ENCODE measurements around the gene PHLPP1.
A peak's percentile ranks its signal among the peaks of the same experiment; 100 is the strongest.

The PHLPP1 gene

DNA sequence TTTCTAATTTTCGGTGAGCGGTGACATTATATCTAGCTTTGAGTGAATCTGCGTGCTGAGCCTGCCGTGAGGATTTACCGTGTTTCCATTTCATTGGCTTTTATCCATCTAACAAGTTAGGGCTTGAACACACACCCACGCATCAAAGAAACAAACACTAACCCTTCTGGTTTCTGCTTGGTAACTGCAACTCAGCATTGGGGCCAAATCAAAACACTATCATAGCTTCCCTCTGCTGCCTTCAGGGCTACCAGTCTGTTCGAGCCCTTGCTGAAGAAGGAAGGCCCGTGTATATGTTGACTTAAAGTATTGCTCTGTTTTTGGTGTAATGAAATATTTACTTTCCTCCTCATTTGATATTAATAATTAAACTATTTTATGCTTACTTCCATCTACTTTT lies 227.2 kb downstream of the PHLPP1 start:
- DNase-seq (ENCODE audit: low read depth), result no peak

DNA sequence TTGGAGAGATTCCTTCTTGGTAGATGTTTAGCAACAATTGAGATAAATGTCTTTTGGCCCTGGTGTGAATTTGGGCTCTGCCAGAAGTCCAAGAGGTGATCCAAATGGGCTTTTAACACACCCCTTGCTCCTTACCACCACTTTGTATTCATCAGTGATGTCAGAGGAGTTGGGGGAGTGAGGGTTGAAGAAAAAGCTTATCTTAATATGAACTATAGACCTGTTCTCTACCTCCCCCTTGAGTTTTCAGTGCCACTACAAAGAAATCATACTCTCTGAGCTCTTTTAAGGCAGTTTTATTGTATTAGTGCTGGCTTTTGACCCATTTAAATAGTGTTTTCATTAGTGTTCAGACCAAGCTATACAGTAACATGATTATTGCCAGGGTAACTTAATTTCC lies 229.1 kb downstream of the PHLPP1 start:
- DNase-seq (ENCODE audit: low read depth), result no peak

GRCh38 chr18:62948788-62949187 lies 233.4 kb downstream of the PHLPP1 start:
- no peak for DNase-seq (ENCODE audit: low read depth)

GRCh38 chr18:62950246-62950645 lies 234.9 kb downstream of the PHLPP1 start:
- DNase-seq (ENCODE audit: low read depth), result no peak

- no peak for DNase-seq (ENCODE audit: low read depth)
These were observed 237.5 kb downstream of the PHLPP1 start for GRCh38 chr18:62952807-62953206.

- no peak for DNase-seq (ENCODE audit: low read depth)
These were observed 238.3 kb downstream of the PHLPP1 start for GRCh38 chr18:62953663-62954062.

GRCh38 chr18:62954366-62954765 lies 239.0 kb downstream of the PHLPP1 start:
- DNase-seq (ENCODE audit: low read depth), result no peak

DNA sequence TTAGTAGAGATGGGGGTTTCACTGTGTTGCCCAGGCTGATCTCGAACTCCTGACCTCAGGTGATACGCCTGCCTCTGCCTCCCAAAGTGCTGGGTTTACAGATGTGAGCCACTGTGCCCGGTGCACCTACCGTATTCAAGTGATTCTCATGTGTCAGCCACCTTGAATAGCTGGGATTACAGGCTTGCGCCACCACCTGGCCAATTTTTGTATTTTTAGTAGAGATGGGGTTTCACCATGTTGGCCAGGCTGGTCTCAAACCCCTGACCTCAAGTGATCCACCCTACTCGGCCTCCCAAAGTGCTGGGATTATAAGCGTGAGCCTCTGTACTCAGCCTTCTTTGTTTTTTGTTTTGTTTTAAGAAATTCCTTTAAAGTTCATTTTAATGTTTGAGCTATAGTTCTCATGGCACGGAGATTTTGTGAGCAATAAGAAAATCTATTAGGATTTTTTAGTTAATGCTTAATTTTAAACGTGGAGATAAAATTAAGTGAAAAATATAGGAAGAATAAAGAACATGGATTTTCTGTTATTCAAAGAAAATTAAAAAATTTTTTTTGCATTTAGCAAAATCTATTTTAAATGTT lies 242.6 kb downstream of the PHLPP1 start:
- DNase-seq (ENCODE audit: low read depth), result peak; percentile 21

DNA sequence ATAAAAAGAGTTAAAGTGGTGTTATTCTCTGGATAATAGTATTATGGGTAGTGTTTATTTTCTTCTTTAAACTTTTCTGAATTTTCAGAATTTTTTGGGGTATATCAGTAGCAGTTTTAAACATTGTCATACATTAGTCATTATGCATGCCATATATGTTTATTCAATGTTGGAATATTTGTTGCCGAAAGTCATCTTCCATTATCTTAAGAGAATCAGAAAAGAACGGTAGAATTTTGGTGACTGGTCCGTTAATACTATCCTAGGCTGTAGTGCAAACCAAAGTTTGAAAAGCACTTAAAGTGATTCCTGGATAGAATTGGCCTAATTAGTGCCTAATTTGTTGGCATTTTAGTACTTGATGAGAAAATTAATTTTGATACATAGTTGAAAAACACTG lies 244.1 kb downstream of the PHLPP1 start:
- DNase-seq (ENCODE audit: low read depth), result no peak

- DNase-seq (ENCODE audit: low read depth), result no peak
These were observed 248.2 kb downstream of the PHLPP1 start for GRCh38 chr18:62963507-62963906.

GRCh38 chr18:62964432-62964831 lies 249.1 kb downstream of the PHLPP1 start:
- no peak for DNase-seq (ENCODE audit: low read depth)

GRCh38 chr18:62967089-62967488 lies 251.7 kb downstream of the PHLPP1 start:
- DNase-seq (ENCODE audit: low read depth), result no peak

GRCh38 chr18:62973689-62974088 lies 258.3 kb downstream of the PHLPP1 start:
- no peak for DNase-seq (ENCODE audit: low read depth)

DNA sequence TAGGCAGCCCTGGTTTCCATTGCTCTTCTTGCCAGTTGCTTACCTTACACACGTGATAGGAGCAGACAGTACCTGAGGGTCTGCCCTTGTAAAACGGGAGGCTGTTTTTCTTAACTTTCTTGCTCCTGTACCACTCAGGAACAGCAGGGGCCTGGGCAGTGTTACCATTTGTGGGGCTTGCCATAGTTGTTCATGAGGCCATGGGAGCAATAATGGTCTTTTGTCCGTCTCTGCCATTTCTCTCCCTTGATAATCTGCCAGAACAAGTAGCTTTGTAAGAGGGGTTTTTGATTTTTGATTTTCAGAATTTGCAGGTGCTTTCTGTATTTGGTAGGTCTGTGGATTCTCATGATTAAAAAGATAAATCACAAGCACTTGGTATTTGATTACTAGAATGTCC lies 259.0 kb downstream of the PHLPP1 start:
- DNase-seq (ENCODE audit: low read depth), result no peak

DNA sequence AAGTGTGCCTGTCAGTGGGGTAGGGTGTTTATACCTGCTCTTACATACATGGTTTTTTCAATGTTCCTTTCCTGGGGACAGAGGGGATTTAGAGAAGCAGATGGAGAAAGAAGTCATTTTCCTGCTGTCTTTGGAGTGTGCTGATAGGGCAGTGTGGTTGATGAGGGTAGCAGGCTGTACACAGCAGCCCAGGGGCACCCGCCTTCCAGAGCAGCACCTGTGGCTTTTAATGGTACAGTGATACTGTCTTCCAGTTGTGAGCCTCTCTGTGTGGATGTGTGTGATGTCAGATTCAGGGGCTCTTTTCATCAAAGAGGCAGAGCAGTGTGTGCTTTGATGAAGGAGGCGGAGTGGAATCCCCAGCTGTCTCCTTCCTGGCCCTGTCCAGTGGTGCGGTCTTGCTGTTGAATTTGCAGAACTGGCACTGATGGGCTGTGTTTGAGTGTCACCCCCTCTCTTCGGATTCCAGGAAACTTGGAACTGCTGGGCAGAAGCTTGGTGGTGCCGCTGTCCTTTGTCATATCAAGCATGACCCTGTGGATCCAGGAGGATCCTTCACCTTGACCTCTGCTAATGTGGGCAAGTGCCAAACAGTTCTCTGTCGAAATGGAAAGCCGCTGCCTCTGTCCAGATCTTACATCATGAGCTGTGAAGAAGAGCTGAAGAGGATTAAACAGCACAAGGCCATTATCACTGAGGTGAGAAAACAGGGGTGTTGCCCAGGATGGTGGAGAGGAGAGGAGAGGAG lies 259.8 kb downstream of the PHLPP1 start:
- no peak for DNase-seq (ENCODE audit: low read depth)

- DNase-seq (ENCODE audit: low read depth), result no peak
These were observed 260.4 kb downstream of the PHLPP1 start for GRCh38 chr18:62975785-62976184.

GRCh38 chr18:62976227-62976626 lies 260.9 kb downstream of the PHLPP1 start:
- no peak for DNase-seq (ENCODE audit: low read depth)

GRCh38 chr18:62977512-62977911 lies 262.2 kb downstream of the PHLPP1 start:
- DNase-seq (ENCODE audit: low read depth), result no peak

GRCh38 chr18:62978251-62979049 lies 263.1 kb downstream of the PHLPP1 start:
- no peak for DNase-seq (ENCODE audit: low read depth)

DNA sequence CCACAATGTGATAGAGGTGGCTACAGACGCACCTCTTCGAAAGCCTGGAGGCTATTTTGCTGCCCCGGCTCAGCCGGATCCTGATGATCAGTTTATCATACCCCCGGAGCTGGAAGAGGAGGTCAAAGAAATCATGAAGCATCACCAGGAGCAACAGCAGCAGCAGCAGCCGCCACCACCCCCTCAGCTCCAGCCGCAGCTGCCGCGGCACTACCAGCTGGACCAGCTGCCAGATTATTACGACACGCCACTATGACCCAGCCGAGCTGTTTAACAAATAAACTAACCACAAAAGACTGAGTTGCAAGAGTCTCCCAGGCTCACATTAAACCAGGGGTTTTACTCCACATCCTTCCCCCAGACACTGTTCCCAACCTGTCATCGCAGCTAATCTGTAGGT lies 263.8 kb downstream of the PHLPP1 start:
- DNase-seq (ENCODE audit: low read depth), result peak; percentile 86

DNA sequence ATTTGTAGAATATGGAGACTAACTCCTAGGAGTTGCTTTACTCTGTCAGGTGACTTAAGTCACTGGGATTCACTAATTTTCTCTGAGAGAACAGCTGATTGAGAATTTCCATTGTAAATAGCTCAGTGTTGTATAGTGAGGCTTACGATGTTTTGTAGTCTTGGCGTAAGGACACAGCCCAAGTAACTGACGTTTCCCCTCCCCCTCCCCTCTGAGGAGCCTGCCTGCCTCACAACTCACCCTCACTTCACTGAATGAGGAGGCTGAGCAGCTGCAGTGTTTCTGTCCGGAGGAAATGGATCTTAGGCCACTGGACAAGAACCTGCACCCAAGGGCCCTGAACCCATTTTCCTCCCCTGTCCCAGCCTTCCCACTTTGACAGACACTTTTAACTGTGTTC lies 264.6 kb downstream of the PHLPP1 start:
- no peak for DNase-seq (ENCODE audit: low read depth)

DNA sequence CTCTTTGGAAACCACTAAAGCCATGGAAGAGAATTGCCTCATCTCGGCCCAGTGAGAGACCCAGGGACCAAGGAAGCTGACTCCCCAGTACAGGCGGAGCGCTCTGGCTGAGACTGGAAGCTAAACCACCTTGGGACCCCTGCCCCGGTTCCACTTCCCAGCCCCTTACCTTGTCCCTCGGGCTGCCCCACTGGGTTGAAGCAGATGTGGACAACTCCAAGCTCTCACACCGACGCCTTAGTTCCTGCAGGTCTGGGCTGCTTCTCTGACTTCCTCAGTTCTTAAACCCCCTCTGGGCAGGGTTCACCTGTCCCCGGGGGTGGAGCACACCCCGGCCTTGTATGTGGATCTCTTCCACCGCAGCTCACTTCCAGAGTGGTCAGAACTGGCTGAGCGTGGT lies 266.2 kb downstream of the PHLPP1 start:
- no peak for DNase-seq (ENCODE audit: low read depth)

DNA sequence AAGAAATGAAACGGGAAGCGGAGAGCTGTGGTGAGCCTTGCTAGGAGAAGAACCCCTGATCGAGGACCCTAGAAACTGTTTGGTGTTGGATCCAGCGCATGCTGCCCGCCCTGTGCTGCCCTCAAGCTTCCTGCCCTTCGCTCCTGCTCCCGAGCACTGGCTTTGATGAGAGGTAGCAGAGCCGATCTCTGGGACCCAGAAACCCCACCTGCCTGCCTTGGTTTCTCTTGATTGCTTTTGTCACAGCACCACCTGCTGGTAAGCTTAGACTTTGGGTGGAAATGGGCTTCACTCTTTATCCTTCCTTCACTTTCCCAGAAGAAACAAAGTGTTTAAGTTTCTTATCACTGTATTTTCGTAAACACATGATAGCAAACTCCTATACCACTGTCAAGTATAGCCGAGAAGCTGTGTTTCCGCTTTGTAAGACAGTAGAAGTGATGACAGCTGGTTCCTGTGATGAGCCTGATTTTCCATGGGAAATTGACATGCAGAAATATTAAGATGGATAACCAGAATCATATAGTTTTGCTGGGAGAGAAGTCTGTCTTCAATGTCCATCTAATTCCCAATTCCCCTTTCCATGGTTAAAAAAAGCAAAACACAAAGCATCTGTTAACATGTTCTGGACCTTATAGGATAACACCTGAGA lies 267.4 kb downstream of the PHLPP1 start:
- peak; percentile 44 for DNase-seq (ENCODE audit: low read depth)

Measured in fibroblast of gingiva (primary cell).